ENCODE measurements around the gene TOMM5.

The TOMM5 gene

DNA sequence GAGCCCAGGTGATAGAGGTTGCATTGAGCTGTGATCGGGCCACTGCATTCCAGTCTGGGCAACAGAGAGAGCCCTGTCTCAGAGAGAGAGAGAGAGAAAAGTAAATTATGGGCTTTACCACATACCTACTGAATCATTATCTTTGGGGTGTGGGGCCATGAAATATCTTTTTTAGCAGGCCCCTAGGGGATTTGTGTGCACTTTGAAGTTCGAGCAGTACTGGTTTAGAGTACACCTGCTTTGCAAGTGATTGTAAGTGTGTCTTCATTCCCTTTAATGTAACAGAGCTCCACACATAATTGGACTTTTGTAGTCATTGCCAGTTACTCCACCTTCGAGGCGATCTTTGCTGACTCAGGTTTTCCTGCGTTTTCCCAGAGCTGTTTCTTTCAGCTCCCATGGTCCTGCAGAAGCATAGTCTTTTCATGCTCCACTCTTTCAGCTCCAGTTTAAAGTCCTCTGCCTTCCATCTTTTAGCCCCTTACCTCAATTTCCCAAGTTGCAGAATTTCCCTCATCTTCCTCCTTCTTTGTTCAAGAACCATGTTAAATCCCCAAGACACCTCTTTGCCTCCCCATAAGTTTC, 34.4 kb upstream of the TOMM5 start:
- Histone ChIP-seq H4K91ac (ENCODE audit: low read depth, low read length, poor library complexity) (no peak overlapping the region), H4K8ac (ENCODE audit: low read depth, low read length) (no peak overlapping the region), H3K4ac (ENCODE audit: low read length) (no peak overlapping the region), H3K27me3 (ENCODE audit: control insufficient read depth in 3 of 3, insufficient read depth in 3 of 3, low read depth in 1 of 3, low read length in 3 of 3) (peaks cover 0 to 47% (median 0%) of the 10 kb centered on the region in 3 experiments), H3K27ac (replicated peaks; ENCODE audit: low read length) (no peak overlapping the region), H2BK15ac (ENCODE audit: low read length) (no peak overlapping the region), H2BK12ac (ENCODE audit: low read length) (no peak overlapping the region), H3K4me3 (ENCODE audit: low read length in 2 of 2) (no peak overlapping the region), H3K36me3 (replicated peaks in 1 of 2; ENCODE audit: control insufficient read depth in 2 of 2, insufficient read depth in 2 of 2, low read length in 2 of 2) (no peaks in the 10 kb centered on the region), H3K4me1 (ENCODE audit: control insufficient read depth in 2 of 2, insufficient read depth in 1 of 2, low read depth in 1 of 2, low read length in 2 of 2) (peaks cover 0 to 5% of the 10 kb centered on the region in 2 donors), H2AFZ (ENCODE audit: low read length) (no peak overlapping the region), H2AK5ac (ENCODE audit: low read depth, low read length) (no peak overlapping the region), H3K9ac (ENCODE audit: low read depth, low read length, poor library complexity) (no peak overlapping the region), H3K18ac (ENCODE audit: low read length) (no peak overlapping the region), H3K4me2 (ENCODE audit: insufficient read depth, low read length, poor library complexity, severe bottlenecking) (no peak overlapping the region), H2BK120ac (ENCODE audit: low read depth, low read length) (no peak overlapping the region), H3K23ac (ENCODE audit: low read depth, low read length, poor library complexity) (no peak overlapping the region), H2BK5ac (ENCODE audit: low read length) (no peak overlapping the region), H3K79me1 (ENCODE audit: low read depth, low read length) (no peaks in the 10 kb centered on the region), H3K9me3 (replicated peaks in 1 of 2; ENCODE audit: control insufficient read depth in 2 of 2, insufficient read depth in 1 of 2, low read depth in 1 of 2, low read length in 2 of 2) (no peaks in the 10 kb centered on the region), H3K14ac (ENCODE audit: low read length) (no peak overlapping the region)
- no CpG with 5 or more reads among the region's 5 CpGs for WGBS, 2 donors (ENCODE audit: extremely low coverage in 2 of 2, insufficient read length in 2 of 2, insufficient replicate concordance in 1 of 2)
- DNase-seq (ENCODE audit: low spot score), result no peak

DNA sequence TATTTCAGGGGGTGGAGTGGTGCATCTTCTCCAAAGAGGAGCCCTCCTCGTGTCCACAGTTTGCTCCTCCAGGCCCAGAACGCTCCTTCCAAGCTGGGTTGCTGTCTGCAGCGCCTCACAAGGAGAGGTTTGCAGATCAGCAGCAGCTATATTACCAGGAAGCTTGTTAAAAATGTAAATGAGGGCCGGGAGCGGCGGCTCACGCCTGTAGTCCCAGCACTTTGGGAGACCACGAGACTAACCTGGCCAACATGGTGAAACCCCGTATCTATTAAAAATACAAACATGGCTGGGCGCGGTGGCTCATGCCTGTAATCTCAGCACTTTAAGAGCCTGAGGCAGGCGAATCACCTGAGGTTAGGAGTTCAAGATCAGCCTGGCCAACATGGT, 33.4 kb upstream of the TOMM5 start:
- H3K4me3 ChIP-seq (ENCODE audit: low read length in 2 of 2), result no peak overlapping the region
- DNase-seq (ENCODE audit: low spot score), result no peak
- H3K4me2 ChIP-seq (ENCODE audit: insufficient read depth, low read length, poor library complexity, severe bottlenecking), result no peak overlapping the region
- H2BK120ac ChIP-seq (ENCODE audit: low read depth, low read length), result no peak overlapping the region
- H3K27ac ChIP-seq (replicated peaks; ENCODE audit: low read length), result no peak overlapping the region
- no peak overlapping the region for H4K8ac ChIP-seq (ENCODE audit: low read depth, low read length)
- no peaks in the 10 kb centered on the region for H3K36me3 ChIP-seq (replicated peaks in 1 of 2; ENCODE audit: control insufficient read depth in 2 of 2, insufficient read depth in 2 of 2, low read length in 2 of 2)
- H3K4me1 ChIP-seq (ENCODE audit: control insufficient read depth in 2 of 2, insufficient read depth in 1 of 2, low read depth in 1 of 2, low read length in 2 of 2), result peaks cover 0 to 11% of the 10 kb centered on the region in 2 donors
- no peaks in the 10 kb centered on the region for H3K9me3 ChIP-seq (replicated peaks in 1 of 2; ENCODE audit: control insufficient read depth in 2 of 2, insufficient read depth in 1 of 2, low read depth in 1 of 2, low read length in 2 of 2)
- H3K4ac ChIP-seq (ENCODE audit: low read length), result no peak overlapping the region
- no peak overlapping the region for H3K23ac ChIP-seq (ENCODE audit: low read depth, low read length, poor library complexity)
- H3K18ac ChIP-seq (ENCODE audit: low read length), result no peak overlapping the region
- no peak overlapping the region for H2AK5ac ChIP-seq (ENCODE audit: low read depth, low read length)
- no peak overlapping the region for H3K9ac ChIP-seq (ENCODE audit: low read depth, low read length, poor library complexity)
- H2BK12ac ChIP-seq (ENCODE audit: low read length), result no peak overlapping the region
- H4K91ac ChIP-seq (ENCODE audit: low read depth, low read length, poor library complexity), result no peak overlapping the region
- H3K79me1 ChIP-seq (ENCODE audit: low read depth, low read length), result no peaks in the 10 kb centered on the region
- H2AFZ ChIP-seq (ENCODE audit: low read length), result no peak overlapping the region
- H2BK15ac ChIP-seq (ENCODE audit: low read length), result no peak overlapping the region
- no peak overlapping the region for H2BK5ac ChIP-seq (ENCODE audit: low read length)
- peaks cover 0 to 52% (median 0%) of the 10 kb centered on the region in 3 experiments for H3K27me3 ChIP-seq (ENCODE audit: control insufficient read depth in 3 of 3, insufficient read depth in 3 of 3, low read depth in 1 of 3, low read length in 3 of 3)
- no peak overlapping the region for H3K14ac ChIP-seq (ENCODE audit: low read length)
- WGBS, 2 donors (ENCODE audit: extremely low coverage in 2 of 2, insufficient read length in 2 of 2, insufficient replicate concordance in 1 of 2), result no CpG with 5 or more reads among the region's 12 CpGs

DNA sequence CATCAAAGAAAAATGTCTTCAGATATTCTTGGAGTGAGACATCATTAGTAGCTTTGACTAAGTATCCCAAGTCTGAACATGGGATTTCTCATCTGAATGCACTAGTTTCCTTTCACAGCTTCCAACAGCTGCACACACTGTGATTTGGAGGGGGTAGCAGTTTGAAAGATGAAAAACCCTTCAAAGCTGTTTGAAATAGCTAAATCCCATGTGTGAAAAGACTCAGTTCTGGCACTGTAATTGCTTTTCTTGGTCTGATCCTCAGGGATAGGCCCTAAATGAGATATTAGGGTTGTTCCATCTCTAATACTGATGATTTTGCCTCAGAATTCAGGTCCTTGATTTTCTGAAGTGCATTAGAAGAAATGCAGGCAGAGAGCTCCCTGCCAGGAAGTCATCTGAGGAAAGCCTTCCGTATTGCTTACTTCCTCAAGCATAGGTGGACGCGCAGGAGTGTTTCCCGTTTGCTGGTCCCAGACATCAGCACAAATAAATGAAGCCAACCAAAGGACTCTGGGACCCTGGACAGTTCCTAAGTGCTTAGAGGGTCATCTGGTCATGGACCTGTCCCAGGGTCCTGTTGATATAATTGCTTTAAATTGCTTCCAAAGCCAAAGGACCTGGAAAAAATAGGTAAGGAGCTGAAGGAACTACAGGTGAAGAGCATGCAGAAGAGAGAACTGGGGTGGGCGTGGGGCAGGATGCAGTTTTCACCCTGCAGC, 32.8 kb upstream of the TOMM5 start:
- Histone ChIP-seq H3K79me1 (ENCODE audit: low read depth, low read length) (no peaks in the 10 kb centered on the region), H3K27me3 (ENCODE audit: control insufficient read depth in 3 of 3, insufficient read depth in 3 of 3, low read depth in 1 of 3, low read length in 3 of 3) (peaks cover 0 to 57% (median 0%) of the 10 kb centered on the region in 3 experiments), H3K4ac (ENCODE audit: low read length) (no peak overlapping the region), H3K14ac (ENCODE audit: low read length) (no peak overlapping the region), H3K4me1 (ENCODE audit: control insufficient read depth in 2 of 2, insufficient read depth in 1 of 2, low read depth in 1 of 2, low read length in 2 of 2) (peaks cover 0 to 11% of the 10 kb centered on the region in 2 donors), H3K4me2 (ENCODE audit: insufficient read depth, low read length, poor library complexity, severe bottlenecking) (no peak overlapping the region), H3K23ac (ENCODE audit: low read depth, low read length, poor library complexity) (no peak overlapping the region), H2BK5ac (ENCODE audit: low read length) (no peak overlapping the region), H3K18ac (ENCODE audit: low read length) (no peak overlapping the region), H3K27ac (replicated peaks; ENCODE audit: low read length) (no peak overlapping the region), H3K9ac (ENCODE audit: low read depth, low read length, poor library complexity) (no peak overlapping the region), H2AFZ (ENCODE audit: low read length) (no peak overlapping the region), H4K8ac (ENCODE audit: low read depth, low read length) (no peak overlapping the region), H2BK12ac (ENCODE audit: low read length) (no peak overlapping the region), H2AK5ac (ENCODE audit: low read depth, low read length) (no peak overlapping the region), H4K91ac (ENCODE audit: low read depth, low read length, poor library complexity) (no peak overlapping the region), H2BK120ac (ENCODE audit: low read depth, low read length) (no peak overlapping the region), H3K36me3 (replicated peaks in 1 of 2; ENCODE audit: control insufficient read depth in 2 of 2, insufficient read depth in 2 of 2, low read length in 2 of 2) (no peaks in the 10 kb centered on the region), H2BK15ac (ENCODE audit: low read length) (no peak overlapping the region), H3K9me3 (replicated peaks in 1 of 2; ENCODE audit: control insufficient read depth in 2 of 2, insufficient read depth in 1 of 2, low read depth in 1 of 2, low read length in 2 of 2) (no peaks in the 10 kb centered on the region), H3K4me3 (ENCODE audit: low read length in 2 of 2) (no peak overlapping the region)
- no CpG with 5 or more reads among the region's 5 CpGs for WGBS, 2 donors (ENCODE audit: extremely low coverage in 2 of 2, insufficient read length in 2 of 2, insufficient replicate concordance in 1 of 2)
- no peak for DNase-seq (ENCODE audit: low spot score)

DNA sequence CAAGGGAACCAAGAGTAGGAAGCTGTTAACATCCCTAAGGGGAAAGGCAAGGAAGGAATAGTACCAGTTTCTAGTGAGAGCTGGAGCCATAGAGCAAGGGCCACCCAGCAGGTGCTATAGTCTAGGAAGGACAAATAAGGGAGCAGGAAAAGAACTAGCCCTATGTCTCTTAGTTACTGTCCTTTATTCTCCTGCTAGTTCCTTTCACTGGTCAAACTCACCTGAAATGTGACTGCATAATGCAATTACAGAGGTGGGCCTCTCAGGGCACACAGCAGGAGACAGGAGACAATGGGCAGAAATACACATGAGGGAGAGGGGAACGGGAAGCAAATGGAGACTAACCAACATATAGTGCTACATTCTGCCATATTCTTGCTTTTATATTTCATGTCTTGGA, 31.7 kb upstream of the TOMM5 start:
- no peak overlapping the region for H3K27ac ChIP-seq (replicated peaks; ENCODE audit: low read length)

More for the DNA sequence above, 31.7 kb upstream of the TOMM5 start:
- H3K9me3 ChIP-seq (replicated peaks in 1 of 2; ENCODE audit: control insufficient read depth in 2 of 2, insufficient read depth in 1 of 2, low read depth in 1 of 2, low read length in 2 of 2), result no peaks in the 10 kb centered on the region
- no peak overlapping the region for H2BK120ac ChIP-seq (ENCODE audit: low read depth, low read length)
- H3K4me3 ChIP-seq (ENCODE audit: low read length in 2 of 2), result no peak overlapping the region
- H3K4ac ChIP-seq (ENCODE audit: low read length), result no peak overlapping the region
- no peak for DNase-seq (ENCODE audit: low spot score)
- no peak overlapping the region for H3K9ac ChIP-seq (ENCODE audit: low read depth, low read length, poor library complexity)
- H4K8ac ChIP-seq (ENCODE audit: low read depth, low read length), result no peak overlapping the region
- H2BK5ac ChIP-seq (ENCODE audit: low read length), result no peak overlapping the region
- WGBS, 2 donors (ENCODE audit: extremely low coverage in 2 of 2, insufficient read length in 2 of 2, insufficient replicate concordance in 1 of 2), result no CpG with 5 or more reads among the region's 1 CpG
- no peak overlapping the region for H2AK5ac ChIP-seq (ENCODE audit: low read depth, low read length)
- no peak overlapping the region for H4K91ac ChIP-seq (ENCODE audit: low read depth, low read length, poor library complexity)
- H3K4me1 ChIP-seq (ENCODE audit: control insufficient read depth in 2 of 2, insufficient read depth in 1 of 2, low read depth in 1 of 2, low read length in 2 of 2), result peaks cover 0 to 11% of the 10 kb centered on the region in 2 donors
- no peak overlapping the region for H2AFZ ChIP-seq (ENCODE audit: low read length)
- H3K4me2 ChIP-seq (ENCODE audit: insufficient read depth, low read length, poor library complexity, severe bottlenecking), result no peak overlapping the region
- H2BK12ac ChIP-seq (ENCODE audit: low read length), result no peak overlapping the region
- no peak overlapping the region for H2BK15ac ChIP-seq (ENCODE audit: low read length)
- H3K18ac ChIP-seq (ENCODE audit: low read length), result no peak overlapping the region
- no peak overlapping the region for H3K14ac ChIP-seq (ENCODE audit: low read length)
- H3K79me1 ChIP-seq (ENCODE audit: low read depth, low read length), result no peaks in the 10 kb centered on the region
- H3K23ac ChIP-seq (ENCODE audit: low read depth, low read length, poor library complexity), result no peak overlapping the region
- no peaks in the 10 kb centered on the region for H3K36me3 ChIP-seq (replicated peaks in 1 of 2; ENCODE audit: control insufficient read depth in 2 of 2, insufficient read depth in 2 of 2, low read length in 2 of 2)
- peaks cover 0 to 59% (median 0%) of the 10 kb centered on the region in 3 experiments for H3K27me3 ChIP-seq (ENCODE audit: control insufficient read depth in 3 of 3, insufficient read depth in 3 of 3, low read depth in 1 of 3, low read length in 3 of 3)
